ENCODE data around the gene PTPRD.

DNA sequence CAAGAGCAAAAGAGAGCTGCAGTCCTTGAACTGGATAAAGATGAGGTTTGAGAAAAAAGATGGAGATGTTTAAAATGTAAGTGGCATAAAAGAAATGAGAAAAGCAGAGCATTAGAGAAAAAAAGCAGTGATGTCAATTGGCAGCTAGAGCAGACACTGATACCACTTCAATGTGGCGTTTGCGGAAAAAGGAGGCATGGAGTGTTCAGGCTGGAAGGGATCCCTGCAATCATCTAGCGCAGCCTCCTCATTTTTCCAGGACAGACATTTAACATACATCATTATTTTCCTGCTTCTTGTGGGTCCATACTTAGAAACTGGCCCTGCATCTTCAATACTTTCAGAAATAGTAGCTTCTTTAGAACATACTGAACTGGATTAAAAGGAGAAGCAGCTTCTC, 563.8 kb downstream of the PTPRD start:
- TF ChIP-seq YY1 (IDR thresholded peaks at IDR 0.05; ENCODE audit: insufficient read depth, insufficient read length) = no peak
- TF ChIP-seq ZNF274 (IDR thresholded peaks at IDR 0.05; ENCODE audit: low read depth, low read length) = no peak
